NCI-H748 (cell line): ENCODE results near the gene DOCK8.
"Not testable (repeated sequence)": the region's sequence is repeated elsewhere in the genome, so short reads cannot be mapped to it uniquely, and the experiment has no call there.

Experiments
- DNase-seq: peaks from one replicate; lab custom pipeline; 2025; ENCODE audit not compliant: unreplicated experiment; lab: John Stamatoyannopoulos, UW

Gene DOCK8

DNA sequence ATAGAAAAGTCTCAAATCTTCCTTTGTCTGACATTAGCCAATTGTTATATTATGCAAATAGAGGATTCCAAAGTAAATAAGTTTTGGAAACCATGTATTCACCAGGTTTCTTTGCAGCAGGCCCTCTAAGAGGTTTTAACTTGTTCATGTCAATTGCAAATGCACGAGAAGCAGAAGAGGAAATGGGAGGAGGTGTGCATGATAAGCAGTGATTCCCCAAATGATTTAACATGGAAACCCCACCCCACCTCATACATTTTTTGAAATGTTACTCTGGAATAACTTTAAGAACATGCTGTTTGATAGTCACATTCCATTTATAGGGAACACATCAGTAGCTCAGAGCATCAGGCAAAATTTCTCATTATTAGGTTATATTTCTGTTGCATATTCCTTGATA is 190.7 kb downstream of the DOCK8 start:
- no peak for DNase-seq

DNA sequence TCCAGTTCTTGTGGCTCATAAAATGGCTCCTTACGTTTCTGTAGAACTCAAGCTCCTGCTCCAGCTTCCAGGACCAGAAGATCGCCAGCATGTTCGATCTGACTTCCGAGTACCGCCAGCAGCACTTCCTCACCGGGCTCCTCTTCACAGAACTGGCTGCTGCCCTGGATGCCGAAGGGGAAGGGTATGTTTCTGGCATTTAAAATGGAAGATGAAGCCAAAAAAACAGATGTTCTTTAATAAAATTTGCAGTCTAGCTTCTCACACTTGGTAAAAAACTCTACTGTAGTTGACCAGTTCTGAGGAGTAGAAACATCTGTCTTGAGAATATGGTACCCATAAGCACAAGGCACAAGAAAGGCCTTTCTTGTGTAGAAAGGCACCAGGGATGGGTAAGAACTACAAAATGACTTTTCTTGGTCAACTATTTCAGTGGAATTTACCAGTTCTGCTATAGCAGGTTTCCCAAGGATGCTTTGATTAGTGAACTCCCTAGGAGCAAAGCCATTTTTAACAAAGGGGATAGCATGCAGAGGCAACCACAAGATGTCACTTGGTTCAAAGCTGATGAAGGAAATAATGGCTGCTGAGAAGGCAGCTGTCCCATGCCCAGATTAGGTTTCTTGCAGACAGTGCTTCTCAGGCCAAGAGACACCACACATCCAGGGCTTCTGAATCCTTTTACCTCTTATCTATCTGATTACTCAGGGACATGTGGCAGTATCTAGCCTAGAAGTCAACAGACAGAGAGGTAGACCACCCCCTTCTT is 192.4 kb downstream of the DOCK8 start:
- DNase-seq = no peak

DNA sequence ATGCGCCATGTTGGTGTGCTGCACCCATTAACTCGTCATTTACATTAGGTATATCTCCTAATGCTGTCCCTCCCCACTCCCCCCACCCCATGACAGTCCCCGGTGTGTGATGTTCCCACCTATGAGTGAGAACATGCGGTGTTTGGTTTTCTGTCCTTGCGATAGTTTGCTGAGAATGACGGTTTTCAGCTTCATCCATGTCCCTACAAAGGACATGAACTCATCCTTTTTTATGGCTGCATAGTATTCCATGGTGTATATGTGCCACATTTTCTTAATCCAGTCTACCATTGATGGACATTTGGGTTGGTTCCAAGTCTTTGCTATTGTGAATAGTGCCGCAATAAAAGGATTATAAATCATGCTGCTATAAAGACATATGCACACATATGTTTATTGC is 195.0 kb downstream of the DOCK8 start:
- DNase-seq = not testable (repeated sequence)

DNA sequence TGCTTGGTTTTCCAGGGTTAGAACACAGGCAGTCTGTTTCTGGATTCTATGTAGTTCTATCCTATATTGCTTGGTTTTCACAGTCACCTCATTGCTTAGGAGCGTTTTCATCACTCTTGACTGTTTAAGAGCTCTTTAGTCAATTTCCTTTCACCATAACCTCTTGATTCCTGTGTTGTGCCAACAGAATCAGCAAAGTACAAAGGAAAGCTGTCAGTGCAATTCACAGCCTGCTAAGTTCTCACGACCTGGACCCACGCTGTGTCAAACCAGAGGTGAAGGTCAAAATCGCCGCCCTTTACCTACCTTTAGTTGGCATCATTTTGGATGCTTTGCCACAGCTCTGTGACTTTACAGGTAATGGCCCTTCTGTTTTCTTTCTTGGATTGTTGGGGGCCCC is 199.9 kb downstream of the DOCK8 start:
- no peak for DNase-seq

DNA sequence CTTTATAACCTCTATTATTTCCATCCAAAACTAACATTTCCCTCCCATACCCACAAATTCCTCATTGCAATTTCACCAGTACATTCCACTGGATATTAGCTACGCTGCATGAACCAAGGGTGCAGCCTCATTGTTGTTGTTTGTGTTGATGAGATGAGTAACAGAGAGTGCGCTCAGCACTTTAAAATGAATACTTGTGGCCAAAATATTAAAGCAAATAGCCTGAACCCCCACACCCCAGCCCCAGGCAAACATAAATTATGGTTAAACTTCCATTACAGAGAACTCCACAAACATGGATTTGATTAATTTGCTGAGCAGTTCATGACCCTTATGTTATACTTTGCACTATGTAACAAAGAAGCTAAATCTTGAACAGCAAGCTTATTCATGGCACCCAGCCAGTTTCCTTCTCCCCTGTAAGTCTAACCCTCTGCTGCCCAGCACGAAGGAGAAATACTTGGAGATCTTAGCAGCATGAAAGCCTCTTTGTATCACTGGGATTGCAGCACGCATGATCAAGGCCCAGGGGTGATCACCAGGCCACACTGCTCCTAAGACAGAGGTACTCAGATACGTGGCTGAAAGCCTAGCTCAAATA is 205.0 kb downstream of the DOCK8 start:
- DNase-seq = no peak

DNA sequence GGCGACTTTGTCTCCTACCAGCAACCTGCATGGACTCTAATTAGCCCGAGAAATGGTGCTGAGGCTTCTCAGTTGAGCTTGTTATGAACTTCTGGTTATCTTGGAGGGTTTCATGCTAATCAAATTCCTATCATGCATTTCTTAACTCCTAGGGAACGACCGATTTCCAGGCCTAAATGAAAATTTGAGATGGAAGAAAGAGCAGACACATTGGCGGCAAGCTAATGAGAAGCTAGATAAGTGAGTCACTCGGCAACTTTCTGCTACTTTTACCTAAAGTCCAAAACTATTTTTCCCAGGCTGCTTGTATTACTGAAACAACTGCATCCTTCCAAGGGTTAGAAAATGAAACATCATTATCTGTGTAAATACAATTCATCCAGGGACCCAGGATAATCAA is 207.2 kb downstream of the DOCK8 start:
- no peak for DNase-seq

DNA sequence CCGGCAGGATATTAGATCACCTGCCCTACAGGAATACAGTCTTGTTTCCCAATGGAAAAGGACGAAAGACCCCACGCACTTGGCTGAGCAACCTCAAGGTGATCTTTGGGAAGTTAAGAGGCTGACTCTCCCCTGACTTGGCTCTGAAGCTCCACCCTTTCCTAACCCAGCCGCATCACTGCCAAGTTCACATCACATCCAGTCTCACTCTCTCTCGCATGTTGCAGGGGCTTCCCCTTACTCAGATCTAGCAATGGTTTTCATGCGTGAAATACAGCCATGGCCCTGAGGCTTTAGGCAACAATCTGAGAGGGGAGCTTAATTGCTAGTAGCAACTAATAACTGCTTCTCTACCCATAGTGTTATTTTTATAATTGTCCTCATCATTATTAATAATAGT is 211.6 kb downstream of the DOCK8 start:
- DNase-seq = no peak

DNA sequence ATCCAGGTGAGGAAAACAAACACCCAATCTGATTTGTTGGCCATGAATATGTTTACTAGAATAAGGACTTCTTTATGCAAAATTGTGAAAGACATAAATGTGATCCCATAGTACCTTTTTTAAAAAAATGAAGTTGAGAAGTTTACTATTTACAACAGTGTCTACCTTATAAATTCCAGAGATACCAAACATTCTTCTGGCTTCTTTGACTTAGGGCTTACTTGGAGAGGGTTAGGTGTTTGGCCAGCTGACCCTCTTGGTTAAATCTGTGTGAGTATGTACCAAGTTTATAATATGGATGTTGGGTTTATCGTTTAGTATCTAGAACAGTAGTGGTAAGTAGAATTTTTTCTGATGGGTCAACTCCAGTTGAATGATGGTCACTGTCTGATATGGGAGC is 212.3 kb downstream of the DOCK8 start:
- no peak for DNase-seq

DNA sequence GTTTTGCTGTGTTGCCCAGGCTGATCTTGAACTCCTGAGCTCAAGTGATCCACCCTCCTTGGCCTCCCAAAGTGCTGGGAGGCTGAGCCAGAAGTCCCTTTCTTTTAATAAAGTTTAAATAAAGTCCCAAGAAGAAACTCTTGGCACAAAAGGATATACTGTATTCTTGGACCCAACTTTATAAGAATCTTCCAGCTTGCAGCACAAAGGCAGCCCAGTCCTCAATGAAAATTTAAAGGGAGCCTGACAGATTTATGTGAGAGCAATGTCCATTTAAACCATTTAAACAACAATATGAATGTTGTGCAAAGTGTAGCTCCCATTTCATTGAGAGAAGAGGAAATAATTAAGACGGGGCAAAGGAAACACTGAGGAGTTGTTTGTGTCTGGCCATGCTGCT is 217.0 kb downstream of the DOCK8 start:
- no peak for DNase-seq

DNA sequence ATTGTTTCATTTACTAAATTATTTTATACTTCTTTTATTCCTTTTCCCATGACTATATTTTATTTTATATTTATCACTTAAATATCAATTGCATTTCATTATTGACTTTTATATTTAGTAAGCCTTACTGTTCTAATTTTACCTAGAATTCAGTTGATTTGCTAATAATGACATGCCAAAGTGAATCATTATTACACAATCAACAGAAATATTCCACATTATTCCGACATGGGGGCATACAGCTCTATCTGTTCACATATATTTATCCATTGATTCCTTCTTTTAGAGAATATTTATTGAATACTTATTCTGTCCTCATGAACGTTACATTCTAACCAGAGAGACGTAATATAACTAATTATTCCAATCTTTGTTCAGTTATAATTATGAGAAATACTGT is 221.8 kb downstream of the DOCK8 start:
- no peak for DNase-seq

DNA sequence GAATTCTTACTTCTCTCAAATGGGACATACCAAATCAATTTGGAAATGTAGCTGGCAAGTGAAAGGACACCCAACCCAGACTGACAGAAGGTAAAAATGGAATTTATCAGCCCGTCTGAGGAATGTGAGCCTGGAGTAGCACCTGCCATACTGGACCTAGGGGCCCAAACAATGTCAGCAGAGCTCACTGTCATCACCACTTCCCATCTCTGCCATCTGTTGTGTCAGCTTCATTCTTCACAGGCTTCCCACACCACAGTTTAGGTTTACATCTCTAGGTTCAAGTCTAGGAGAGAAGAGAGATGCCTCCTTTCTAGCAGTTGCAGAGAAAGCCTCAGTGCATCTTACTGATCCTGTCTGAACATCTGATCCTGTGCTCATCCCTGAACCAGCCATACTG is 222.4 kb downstream of the DOCK8 start:
- no peak for DNase-seq

DNA sequence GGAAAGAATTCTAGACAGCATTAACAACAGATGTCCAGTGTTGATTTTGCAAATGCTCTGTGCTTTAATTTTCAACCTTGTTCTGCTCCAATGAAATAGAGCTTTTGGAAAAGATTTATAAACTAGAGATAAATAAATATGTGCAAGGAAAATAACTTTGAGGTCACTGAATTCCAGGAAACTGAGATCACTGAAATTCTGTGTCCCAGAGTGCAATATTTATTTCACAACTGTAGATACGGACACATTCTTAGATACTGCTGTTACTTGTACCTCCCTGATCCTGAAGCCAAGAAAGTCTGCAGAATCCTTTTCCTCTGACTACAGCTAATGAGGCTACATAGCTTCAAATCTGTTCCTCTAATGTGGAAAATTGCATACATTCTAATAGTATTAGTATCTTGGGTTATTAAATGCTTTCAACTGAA is 222.9 kb downstream of the DOCK8 start:
- DNase-seq = no peak

DNA sequence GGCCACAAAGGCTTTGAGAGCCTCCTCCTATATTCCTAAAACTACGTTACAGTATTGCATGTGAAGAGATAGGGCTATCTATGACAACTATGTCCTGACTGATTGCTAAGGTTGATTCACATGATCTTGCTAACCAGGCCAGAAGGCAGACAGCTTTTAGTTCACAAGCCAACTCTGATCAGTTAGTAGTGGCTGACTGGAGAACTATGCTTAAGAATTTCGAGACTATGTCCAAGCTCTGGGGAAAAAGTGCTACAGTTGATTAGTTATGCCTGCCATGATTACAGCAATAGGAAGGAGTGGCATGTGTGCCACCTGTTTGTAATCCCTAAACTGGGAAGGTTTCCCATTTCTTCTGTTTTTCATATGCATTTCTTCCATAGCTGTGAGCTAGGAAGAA is 223.4 kb downstream of the DOCK8 start:
- DNase-seq = no peak

DNA sequence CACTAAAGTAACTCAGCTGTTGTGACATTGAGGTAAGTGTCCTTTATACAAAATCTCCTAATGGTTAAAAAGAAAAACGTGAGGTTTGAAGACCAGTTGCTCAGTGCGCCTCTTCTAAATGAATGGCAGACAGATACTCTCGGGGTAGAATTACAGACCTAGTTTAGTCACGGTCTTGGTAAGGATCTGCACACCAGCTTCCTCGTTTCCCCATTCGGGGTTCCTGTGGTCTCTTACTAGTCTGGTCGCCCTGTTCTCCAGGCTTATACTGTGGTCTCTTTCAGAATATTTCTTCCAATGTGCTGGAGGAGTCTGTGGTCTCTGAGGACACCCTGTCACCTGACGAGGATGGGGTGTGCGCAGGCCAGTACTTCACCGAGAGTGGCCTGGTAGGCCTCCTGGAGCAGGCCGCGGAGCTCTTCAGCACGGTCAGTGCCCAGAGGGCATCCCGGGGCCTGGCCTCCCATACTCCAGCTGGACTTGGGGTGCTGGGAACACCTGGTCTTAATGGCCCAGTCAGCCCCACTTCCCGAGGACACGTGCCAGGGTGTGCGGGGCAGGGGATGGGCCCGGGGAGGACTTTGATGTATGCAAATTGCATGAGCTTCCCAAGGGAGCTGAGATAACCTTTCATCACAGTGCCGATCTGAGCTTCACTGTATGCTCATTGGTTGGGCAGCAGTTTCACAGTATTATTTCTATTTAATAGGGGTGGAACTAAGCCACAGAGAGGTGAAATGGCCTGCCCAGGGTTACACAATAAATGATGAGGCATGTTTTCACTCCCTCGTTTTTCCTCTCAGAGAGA is 224.5 kb downstream of the DOCK8 start:
- DNase-seq = no peak

DNA sequence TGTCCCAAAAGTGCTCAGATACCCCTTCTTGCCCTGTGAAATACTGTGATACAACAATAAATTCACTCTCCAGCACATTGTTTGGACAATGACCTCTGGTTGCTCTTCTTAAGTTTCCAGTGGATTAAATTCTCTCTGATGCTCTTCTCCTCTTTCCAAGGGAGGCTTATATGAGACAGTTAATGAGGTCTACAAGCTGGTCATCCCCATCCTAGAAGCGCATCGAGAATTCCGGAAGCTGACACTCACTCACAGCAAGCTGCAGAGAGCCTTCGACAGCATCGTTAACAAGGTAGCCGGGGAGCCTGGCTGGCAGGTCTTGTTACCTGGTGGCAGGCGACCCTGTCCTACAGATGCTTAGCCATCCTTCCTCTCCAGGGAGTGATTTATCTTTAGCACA is 226.5 kb downstream of the DOCK8 start:
- no peak for DNase-seq

DNA sequence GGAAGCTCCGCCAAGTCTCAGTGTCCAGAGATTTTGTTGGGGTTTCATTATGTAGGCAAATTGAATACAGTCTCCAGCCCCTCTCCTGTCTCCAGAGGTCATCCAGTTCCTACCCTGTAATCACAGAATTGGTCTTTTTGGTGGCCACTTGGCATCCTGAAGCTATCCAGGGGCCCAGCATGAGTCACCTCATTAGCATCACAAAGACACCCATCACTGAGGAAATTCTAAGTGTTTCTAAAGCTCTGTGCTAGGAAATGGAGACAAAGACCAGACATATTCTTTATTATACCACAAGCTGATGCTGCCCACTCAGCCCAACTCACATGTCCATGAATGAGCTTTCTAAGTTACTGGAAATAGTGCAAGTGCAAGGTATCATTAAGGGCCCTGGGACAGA is 229.9 kb downstream of the DOCK8 start:
- DNase-seq = no peak

DNA sequence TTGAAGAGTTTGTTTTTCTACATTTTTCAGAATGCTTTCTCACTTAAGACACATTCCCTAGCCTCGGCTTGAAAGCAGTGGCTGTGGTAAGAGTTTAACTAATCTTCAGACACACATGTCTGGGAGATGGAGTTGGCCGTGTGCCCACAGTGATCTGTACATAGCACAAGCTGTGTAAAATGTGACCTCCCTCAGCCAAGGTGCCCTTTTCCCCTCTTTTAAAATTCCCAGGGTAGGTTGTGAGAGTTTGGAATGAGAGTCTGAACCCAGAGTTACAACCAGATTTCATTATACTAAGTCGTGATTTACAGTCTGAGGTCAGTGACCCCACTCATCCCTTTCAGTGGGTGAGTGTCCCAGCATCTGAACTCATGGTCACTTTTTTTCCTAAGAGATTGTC is 230.4 kb downstream of the DOCK8 start:
- DNase-seq = no peak

DNA sequence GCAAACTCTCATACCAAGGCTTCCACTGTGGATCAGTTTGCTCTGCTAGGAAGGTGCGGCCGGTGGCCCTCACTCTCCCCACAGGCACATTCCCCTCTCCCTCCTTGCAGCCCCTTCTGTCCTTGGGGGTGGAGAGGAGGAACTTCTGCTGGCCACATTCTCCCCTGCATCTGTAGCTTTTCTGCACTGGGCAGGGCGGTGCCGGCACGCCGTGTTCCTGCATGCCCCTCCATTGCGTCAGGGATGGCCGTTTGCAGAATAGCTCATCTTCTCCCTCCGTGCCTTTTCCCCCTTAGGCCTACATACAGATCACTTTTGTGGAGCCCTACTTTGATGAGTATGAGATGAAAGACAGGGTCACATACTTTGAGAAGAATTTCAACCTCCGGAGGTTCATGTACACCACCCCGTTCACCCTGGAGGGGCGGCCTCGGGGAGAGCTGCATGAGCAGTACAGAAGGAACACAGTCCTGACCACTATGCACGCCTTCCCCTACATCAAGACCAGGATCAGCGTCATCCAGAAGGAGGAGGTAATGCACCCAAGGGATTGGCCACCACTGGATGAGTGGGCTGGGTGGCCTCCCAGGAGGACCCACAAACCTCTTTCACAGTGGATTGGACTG is 231.5 kb downstream of the DOCK8 start:
- DNase-seq = no peak

DNA sequence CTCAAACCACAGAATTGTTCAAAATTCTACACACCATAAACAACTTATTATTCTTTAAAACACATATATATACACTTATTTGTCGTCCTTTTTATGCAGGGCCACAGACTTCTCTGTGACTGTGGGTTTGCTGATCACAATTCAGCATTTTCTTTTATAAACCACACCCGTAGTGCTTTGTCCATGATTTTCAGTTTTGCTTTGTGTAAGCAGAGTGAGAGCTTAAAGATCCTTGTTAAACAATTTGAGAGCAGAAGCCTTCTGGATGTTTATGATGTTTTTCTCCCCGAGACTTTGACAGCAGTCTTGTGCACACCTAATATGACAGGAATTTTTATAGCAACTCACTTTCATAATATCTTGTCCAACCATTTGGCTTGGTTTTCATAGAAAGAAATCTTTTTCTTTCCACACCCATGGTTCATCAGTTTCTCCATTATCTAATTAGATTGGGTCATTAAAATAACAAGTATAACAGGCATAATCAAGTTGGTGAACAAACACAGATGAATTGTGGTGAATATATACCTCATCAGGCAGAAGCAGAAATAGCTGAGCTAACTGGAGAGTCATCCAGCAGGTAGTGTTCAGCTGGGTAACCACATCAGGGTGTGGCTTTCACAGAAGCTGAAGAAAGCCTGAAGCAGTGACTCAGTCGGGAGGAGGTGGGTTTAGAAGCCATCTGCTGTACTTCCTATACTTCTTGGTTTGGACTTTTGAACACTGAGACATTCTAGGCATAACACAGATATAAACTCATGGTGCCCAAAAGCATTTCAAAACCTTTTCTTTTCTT is 232.8 kb downstream of the DOCK8 start:
- DNase-seq = peak; percentile 10

DNA sequence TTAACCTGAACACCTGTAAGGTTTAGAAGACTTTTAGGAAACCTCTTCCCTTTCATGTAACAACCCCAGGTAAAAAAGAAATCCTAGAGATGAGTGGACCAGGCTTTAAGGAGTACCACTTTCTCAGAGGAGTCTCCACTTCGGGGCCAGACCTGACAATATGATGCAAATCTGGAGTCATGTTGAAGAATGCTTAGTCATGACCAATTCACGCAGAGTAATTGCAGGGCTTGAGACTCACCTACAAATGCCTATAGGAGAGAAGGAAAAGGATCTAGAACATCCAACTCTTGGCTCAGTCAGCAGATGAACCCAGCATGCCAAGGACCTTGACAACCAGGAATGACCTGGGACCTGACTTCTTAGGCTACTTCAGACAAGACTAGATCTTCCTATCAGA is 235.4 kb downstream of the DOCK8 start:
- DNase-seq = no peak

DNA sequence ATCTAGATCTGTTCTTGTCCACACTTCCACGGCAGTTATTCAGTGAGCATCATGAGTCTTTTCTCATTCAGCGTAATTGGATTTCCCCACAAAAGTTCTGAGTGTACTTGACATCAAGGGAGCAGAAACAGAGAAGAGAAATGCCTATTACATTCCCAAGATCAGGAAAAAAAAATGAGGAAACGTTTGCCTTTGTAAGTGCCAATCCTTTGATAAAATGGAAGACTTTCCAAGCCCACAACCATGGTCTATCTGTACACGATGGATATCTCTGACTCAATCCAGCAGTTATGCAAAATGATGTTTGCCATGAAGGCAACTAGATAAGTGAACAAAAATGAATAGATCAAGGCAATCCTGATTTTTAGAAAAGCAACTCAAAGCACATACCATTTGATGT is 235.9 kb downstream of the DOCK8 start:
- no peak for DNase-seq
